Osteoblast (primary cell): ENCODE results near the gene HCFC2. TPM values are rescaled to one million over a fixed set of nuclear protein-coding genes. Genes with fewer than 3 reads are reported as not detected.

Experiments used
- DNase-seq: peaks from one replicate; pipeline ENCODE4 v3.0.0; 2011; ENCODE audit warnings: low spot score, mixed read lengths; ENCODE audit not compliant: insufficient read length; ENCODE audit errors: missing footprints
- H2AFZ ChIP-seq: 2 replicates; pipeline ENCODE4 v1.6.0; 2011; ENCODE audit warnings: mild to moderate bottlenecking, low read length
- H3K27ac ChIP-seq: 2 replicates; pipeline ENCODE4 v1.5.1; 2011; ENCODE audit warnings: mild to moderate bottlenecking, low read depth, low read length, moderate library complexity
- H3K27me3 ChIP-seq: 2 replicates; pipeline ENCODE4 v1.6.0; 2012; ENCODE audit warnings: mild to moderate bottlenecking, control low read depth, inconsistent platforms, low read length, moderate library complexity; ENCODE audit not compliant: insufficient read depth
- H3K36me3 ChIP-seq: 2 replicates; pipeline ENCODE4 v1.5.1; 2011; ENCODE audit warnings: mild to moderate bottlenecking, low read length, control low read depth, moderate library complexity; ENCODE audit not compliant: insufficient read depth
- H3K4me1 ChIP-seq: 2 replicates; pipeline ENCODE4 v1.5.1; 2011; ENCODE audit warnings: mild to moderate bottlenecking, low read length, control low read depth, moderate library complexity; ENCODE audit not compliant: insufficient read depth
- H3K4me2 ChIP-seq: 2 replicates; pipeline ENCODE4 v1.6.0; 2011; ENCODE audit warnings: mild to moderate bottlenecking, low read length; ENCODE audit not compliant: insufficient read depth
- H3K4me3 ChIP-seq: fragments of 200-600 bp; sonication (generic); 3 replicates; pipeline ENCODE4 v1.5.1; 2012; ENCODE audit warnings: mild to moderate bottlenecking, low read length, inconsistent platforms; ENCODE audit not compliant: insufficient read depth
- H3K79me2 ChIP-seq: 2 replicates; pipeline ENCODE4 v1.6.0; 2012; ENCODE audit warnings: mild to moderate bottlenecking, low read length, control low read depth, inconsistent platforms; ENCODE audit not compliant: insufficient read depth
- H3K9me3 ChIP-seq: 2 replicates; pipeline ENCODE4 v1.5.1; 2011; ENCODE audit warnings: low read depth, low read length, control low read depth
- H4K20me1 ChIP-seq: 2 replicates; pipeline ENCODE4 v1.6.0; 2012; ENCODE audit warnings: mild to moderate bottlenecking, low read length, control low read depth; ENCODE audit not compliant: insufficient read depth
- CTCF ChIP-seq: IDR thresholded peaks from 2 replicates; pipeline ENCODE4 v1.5.1; 2011; ENCODE audit warnings: mild to moderate bottlenecking, low read depth, low read length, moderate library complexity; ENCODE audit errors: extremely low read depth
- total RNA-seq: library from RNA; depleted of rRNA; stranded (reverse); fragments of >200 nt; gene quantifications from 2 replicates; pipeline ENCODE4 v1.2.3, GENCODE V29; 2012

The HCFC2 gene
- total RNA-seq, 1 donor, result 25.7 TPM

- H3K4me2 ChIP-seq, result no peak overlapping the region
- no peak overlapping the region for H3K27ac ChIP-seq
- H3K9me3 ChIP-seq, result no peaks in the 10 kb centered on the region
- H3K36me3 ChIP-seq, result no peaks in the 10 kb centered on the region
- no peak overlapping the region for H3K4me3 ChIP-seq
- no peak overlapping the region for H2AFZ ChIP-seq
- no peaks in the 10 kb centered on the region for H4K20me1 ChIP-seq
- TF ChIP-seq CTCF, result no peak
- no peak for DNase-seq
- no peaks in the 10 kb centered on the region for H3K79me2 ChIP-seq
- peaks cover under 1% of the 10 kb centered on the region for H3K4me1 ChIP-seq
- H3K27me3 ChIP-seq, result peaks cover 3% of the 10 kb centered on the region
Observed at GRCh38 chr12:104143918-104144317, 79.6 kb downstream of the HCFC2 start.

DNA sequence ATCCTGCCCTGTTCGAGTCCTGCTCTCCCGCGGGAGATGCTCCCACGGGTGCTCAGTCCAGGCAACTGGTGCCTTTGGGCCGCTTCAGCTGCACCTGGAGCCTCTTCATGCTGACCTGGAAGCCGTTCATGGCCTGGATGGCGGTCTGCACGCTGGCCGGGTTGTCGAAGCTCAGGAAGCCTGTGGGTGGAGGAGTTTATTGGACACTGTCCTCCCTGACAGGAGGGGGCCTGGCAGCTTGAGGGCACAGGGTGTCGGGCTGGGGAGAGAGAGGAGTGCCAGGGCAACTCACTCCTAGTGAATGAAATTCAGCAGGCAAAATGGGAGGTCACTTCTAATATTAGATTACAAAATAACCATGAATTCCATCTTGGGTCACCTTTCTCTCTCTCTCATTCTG lies 83.0 kb downstream of the HCFC2 start:
- Histone ChIP-seq H3K4me2 (no peak overlapping the region), H3K27ac (no peak overlapping the region), H3K9me3 (no peaks in the 10 kb centered on the region), H3K4me3 (no peak overlapping the region), H2AFZ (no peak overlapping the region), H3K27me3 (peaks cover 8% of the 10 kb centered on the region), H3K36me3 (no peaks in the 10 kb centered on the region), H4K20me1 (no peaks in the 10 kb centered on the region), H3K79me2 (no peaks in the 10 kb centered on the region), H3K4me1 (no peaks in the 10 kb centered on the region)
- TF ChIP-seq CTCF, result no peak
- DNase-seq, result no peak

- no peaks in the 10 kb centered on the region for H3K4me1 ChIP-seq
- H3K9me3 ChIP-seq, result no peaks in the 10 kb centered on the region
- TF ChIP-seq CTCF, result no peak
- no peaks in the 10 kb centered on the region for H3K36me3 ChIP-seq
- no peak for DNase-seq
- H3K27me3 ChIP-seq, result peaks cover 8% of the 10 kb centered on the region
- H3K4me2 ChIP-seq, result no peak overlapping the region
- H3K27ac ChIP-seq, result no peak overlapping the region
- no peak overlapping the region for H2AFZ ChIP-seq
- H3K4me3 ChIP-seq, result no peak overlapping the region
- H4K20me1 ChIP-seq, result no peaks in the 10 kb centered on the region
- H3K79me2 ChIP-seq, result no peaks in the 10 kb centered on the region
Observed at GRCh38 chr12:104150416-104150815, 86.1 kb downstream of the HCFC2 start.

- H3K27ac ChIP-seq, result no peak overlapping the region
- H2AFZ ChIP-seq, result no peak overlapping the region
- H4K20me1 ChIP-seq, result no peaks in the 10 kb centered on the region
- no peak for DNase-seq
- no peaks in the 10 kb centered on the region for H3K4me1 ChIP-seq
- no peak overlapping the region for H3K4me3 ChIP-seq
- no peaks in the 10 kb centered on the region for H3K79me2 ChIP-seq
- H3K4me2 ChIP-seq, result no peak overlapping the region
- H3K36me3 ChIP-seq, result no peaks in the 10 kb centered on the region
- TF ChIP-seq CTCF, result no peak
- H3K9me3 ChIP-seq, result no peaks in the 10 kb centered on the region
- H3K27me3 ChIP-seq, result peaks cover 9% of the 10 kb centered on the region
Observed at GRCh38 chr12:104152685-104153241, 88.4 kb downstream of the HCFC2 start.
